ENCODE measurements around the gene F10. TPM values are rescaled to one million over a fixed set of nuclear protein-coding genes. Genes with fewer than 3 reads are reported as not detected.

The F10 gene
- total RNA-seq, 1 experiment from 2014 or later = 0.18 TPM

- ATAC-seq = no peak
- in situ Hi-C loops (cut with HindIII; ENCODE audit: low pct_unique_long_range_greater_than_20kb, low sequenced_read_pairs) = no loop called here
- POLR2A ChIA-PET = no interaction called here
- Histone ChIP-seq H3K36me3 (ENCODE audit: control insufficient read depth, insufficient read depth, low read length) (no peaks in the 10 kb centered on the region), H3K9me3 (ENCODE audit: control insufficient read depth, insufficient read depth, low read depth, low read length) (no peaks in the 10 kb centered on the region), H3K27me3 (ENCODE audit: control insufficient read depth, insufficient read depth, low read length) (no peaks in the 10 kb centered on the region), H3K4me3 (ENCODE audit: low read depth in 2 of 2, low read length in 2 of 2) (no peak overlapping the region), H3K27ac (ENCODE audit: low read length) (no peak overlapping the region), H3K4me1 (ENCODE audit: control insufficient read depth, insufficient read depth, low read length) (no peaks in the 10 kb centered on the region)
- TF ChIP-seq REST (IDR thresholded peaks at IDR 0.05; ENCODE audit: insufficient read depth in 1 of 2, low read depth in 2 of 2, low read length in 1 of 2) (no peak), SIN3A (IDR thresholded peaks at IDR 0.05; ENCODE audit: borderline replicate concordance, insufficient read depth, low read depth, low read length) (no peak), CTCF (IDR thresholded peaks at IDR 0.05) (no peak), POLR2AphosphoS5 (IDR thresholded peaks at IDR 0.05; ENCODE audit: low read depth, low read length) (no peak)
- CTCF ChIA-PET = no interaction called here
- no peak for DNase-seq (ENCODE audit: low read depth, low spot score)
- intact Hi-C loops (cut with micrococcal nuclease; ENCODE audit: unreplicated experiment) = no loop called here
- BruUV-seq (replicated peaks) = no TSS peak
Observed at GRCh38 chr13:113139577-113139976, 17.0 kb downstream of the F10 start.

- ChIA-PET POLR2A (no interaction called here), CTCF (no interaction called here)
- no peaks in the 10 kb centered on the region for H3K9me3 ChIP-seq (ENCODE audit: control insufficient read depth, insufficient read depth, low read depth, low read length)
- H3K27me3 ChIP-seq (ENCODE audit: control insufficient read depth, insufficient read depth, low read length) = no peaks in the 10 kb centered on the region
- ATAC-seq (no peak), DNase-seq (ENCODE audit: low read depth, low spot score) (no peak)
- H3K27ac ChIP-seq (ENCODE audit: low read length) = no peak overlapping the region
- in situ Hi-C loops (cut with HindIII; ENCODE audit: low pct_unique_long_range_greater_than_20kb, low sequenced_read_pairs) = no loop called here
- no peak overlapping the region for H3K4me3 ChIP-seq (ENCODE audit: low read depth in 2 of 2, low read length in 2 of 2)
- no TSS peak for BruUV-seq (replicated peaks)
- H3K4me1 ChIP-seq (ENCODE audit: control insufficient read depth, insufficient read depth, low read length) = no peaks in the 10 kb centered on the region
- TF ChIP-seq POLR2AphosphoS5 (IDR thresholded peaks at IDR 0.05; ENCODE audit: low read depth, low read length) = no peak
- no peak for TF ChIP-seq CTCF (IDR thresholded peaks at IDR 0.05)
- no peak for TF ChIP-seq TCF7L2 (IDR thresholded peaks at IDR 0.05; ENCODE audit: low read depth, low read length)
- no peaks in the 10 kb centered on the region for H3K36me3 ChIP-seq (ENCODE audit: control insufficient read depth, insufficient read depth, low read length)
- intact Hi-C loops (cut with micrococcal nuclease; ENCODE audit: unreplicated experiment) = no loop called here
Observed at GRCh38 chr13:113140677-113141600, 18.3 kb downstream of the F10 start.

Measured in Panc1 (cell line).